Measurements from ENCODE around the gene ADCY6.

ADCY6 gene

DNA sequence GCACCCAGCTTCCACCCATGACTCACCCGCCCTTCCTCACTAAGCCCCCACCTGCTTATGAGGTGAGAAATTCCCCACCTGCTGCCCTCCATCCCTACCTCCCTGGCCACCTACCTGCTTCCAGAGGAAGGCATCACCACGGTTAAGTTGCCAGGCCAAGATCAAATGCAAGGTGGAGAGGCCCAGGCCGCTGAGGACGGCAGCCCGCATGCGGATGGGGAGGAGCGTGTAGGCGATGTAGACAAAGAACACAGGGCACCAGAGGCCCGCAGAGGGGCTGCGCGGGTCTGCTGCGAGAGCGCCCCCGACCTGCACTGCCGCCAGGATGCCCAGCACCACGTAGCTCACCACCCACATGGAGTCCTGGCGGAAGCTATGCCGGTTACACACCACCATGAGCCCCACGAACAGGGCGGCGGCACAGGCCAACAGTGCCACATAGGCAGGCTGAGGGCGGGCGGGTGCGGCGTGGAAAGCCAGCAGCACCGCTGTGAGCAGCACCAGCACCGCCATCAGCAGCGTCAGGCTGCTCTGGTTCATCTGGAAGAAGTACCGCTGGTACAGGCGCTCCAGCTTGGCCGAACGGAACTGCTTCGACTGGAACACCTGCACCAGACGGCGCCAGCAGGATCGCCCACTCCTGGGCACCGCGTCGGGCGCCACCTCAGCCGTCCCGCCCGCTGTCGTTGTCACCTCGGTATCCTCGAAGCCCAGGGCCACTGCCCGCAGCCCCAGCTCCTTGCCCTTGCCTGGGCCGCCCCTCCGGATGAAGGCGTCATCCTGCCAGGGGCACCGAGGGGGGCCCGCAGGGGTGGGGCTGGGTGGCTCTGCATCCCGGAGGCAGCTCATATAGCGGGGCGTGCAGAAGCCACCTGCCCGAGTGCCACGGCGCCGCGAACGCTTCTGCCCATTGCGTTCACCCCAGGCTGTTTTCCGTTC is 6.2 kb downstream of the ADCY6 start:
- no peak overlapping the region for H3K4me3 ChIP-seq (ENCODE audit: low read length)
- TF ChIP-seq, protein P1, sequence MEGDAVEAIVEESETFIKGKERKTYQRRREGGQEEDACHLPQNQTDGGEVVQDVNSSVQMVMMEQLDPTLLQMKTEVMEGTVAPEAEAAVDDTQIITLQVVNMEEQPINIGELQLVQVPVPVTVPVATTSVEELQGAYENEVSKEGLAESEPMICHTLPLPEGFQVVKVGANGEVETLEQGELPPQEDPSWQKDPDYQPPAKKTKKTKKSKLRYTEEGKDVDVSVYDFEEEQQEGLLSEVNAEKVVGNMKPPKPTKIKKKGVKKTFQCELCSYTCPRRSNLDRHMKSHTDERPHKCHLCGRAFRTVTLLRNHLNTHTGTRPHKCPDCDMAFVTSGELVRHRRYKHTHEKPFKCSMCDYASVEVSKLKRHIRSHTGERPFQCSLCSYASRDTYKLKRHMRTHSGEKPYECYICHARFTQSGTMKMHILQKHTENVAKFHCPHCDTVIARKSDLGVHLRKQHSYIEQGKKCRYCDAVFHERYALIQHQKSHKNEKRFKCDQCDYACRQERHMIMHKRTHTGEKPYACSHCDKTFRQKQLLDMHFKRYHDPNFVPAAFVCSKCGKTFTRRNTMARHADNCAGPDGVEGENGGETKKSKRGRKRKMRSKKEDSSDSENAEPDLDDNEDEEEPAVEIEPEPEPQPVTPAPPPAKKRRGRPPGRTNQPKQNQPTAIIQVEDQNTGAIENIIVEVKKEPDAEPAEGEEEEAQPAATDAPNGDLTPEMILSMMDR (conservative IDR thresholded peaks at IDR 0.05; ENCODE audit: low read length) = no peak

DNA sequence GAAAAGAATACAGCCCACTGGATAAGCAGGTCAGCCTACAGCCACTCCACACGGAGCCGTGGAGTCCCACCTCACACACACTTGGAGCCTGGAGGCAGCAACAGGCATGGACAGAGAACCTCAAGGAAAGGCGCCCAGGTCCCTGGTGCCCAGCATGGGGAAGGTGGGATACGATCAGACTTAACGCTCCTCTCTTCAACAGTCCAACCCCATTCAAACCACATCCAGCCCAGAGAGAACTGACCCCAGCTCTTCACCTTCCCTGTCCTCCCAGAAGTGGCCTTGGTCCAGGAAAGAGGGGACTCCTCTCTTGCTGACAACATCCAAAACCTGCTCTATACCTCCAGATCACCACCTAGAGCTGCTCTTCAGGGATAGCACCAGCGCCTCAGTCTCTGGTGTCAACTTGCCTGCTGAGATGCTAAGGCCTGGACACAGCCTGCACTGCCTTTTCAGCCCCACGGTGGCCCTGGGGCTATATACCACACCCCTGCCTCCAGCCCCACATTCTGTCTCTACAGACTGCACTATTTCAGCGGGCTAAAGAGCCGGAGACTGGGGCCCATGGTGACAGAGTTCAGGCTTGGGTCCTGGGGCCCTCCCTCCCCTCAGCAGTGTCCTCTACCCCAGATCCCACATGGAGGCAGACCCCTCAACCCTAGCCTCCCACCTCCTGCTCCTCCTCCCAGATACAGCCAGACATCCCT is 7.0 kb downstream of the ADCY6 start:
- TF ChIP-seq, protein P1 (conservative IDR thresholded peaks at IDR 0.05; ENCODE audit: low read length) = no peak
- DNase-seq (ENCODE audit: low read depth) = no peak
- H3K4me3 ChIP-seq (ENCODE audit: low read length) = no peak overlapping the region

More for the DNA sequence above, 6.2 kb downstream of the ADCY6 start:
- no peak for DNase-seq (ENCODE audit: low read depth)

DNA sequence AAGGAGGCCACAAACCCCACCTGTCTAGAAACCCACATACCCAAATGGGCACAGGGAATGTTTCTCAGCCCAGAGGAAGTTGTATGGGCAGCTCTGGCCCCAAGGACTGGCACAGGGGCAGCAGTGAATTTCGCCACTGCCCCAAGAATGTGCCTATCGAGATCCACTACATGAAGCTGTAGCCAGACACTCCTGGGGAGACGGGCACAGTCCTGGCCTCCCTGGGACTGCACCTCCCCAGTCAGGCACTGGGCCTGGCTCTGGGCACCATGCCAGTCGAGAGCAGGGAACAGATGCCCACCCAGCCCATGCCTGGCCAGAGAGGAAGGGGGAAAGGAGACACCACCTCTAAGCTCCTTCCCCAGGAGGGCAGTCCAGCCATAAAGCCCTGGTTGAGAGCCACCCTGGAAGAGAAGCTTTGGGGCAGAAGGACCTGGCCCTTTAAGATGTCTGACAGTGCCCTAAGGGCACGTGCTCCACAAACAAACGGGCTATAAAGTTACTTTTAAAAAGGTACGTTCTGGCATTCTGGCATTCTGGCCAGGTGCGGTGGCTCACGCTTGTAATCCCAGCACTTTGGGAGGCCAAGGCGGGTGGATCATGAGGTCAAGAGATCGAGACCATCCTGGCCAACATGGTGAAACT is 8.4 kb downstream of the ADCY6 start:
- TF ChIP-seq, protein P1 (conservative IDR thresholded peaks at IDR 0.05; ENCODE audit: low read length) = no peak
- DNase-seq (ENCODE audit: low read depth) = no peak
- no peak overlapping the region for H3K4me3 ChIP-seq (ENCODE audit: low read length)

DNA sequence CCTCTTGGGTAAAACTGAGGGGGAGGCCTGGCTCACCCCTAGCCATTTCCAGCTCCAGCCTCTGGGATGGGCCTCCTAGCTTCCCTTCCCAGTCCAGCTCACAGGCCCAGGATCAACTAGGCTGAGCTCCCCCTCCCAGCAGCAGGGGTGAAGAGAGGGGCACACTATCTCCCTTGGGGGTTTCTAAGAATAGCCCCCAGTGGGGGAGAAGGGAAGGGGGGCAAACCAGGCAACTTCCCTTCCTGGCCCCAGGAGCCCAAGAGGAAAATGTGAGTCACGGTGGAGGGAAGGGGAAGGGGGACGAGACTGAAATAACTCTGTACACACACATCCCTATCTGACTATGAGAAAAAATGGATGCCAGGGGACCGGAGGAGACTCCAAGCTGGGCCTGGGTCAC is 9.0 kb downstream of the ADCY6 start:
- DNase-seq (ENCODE audit: low read depth) = peak; percentile 44

DNA sequence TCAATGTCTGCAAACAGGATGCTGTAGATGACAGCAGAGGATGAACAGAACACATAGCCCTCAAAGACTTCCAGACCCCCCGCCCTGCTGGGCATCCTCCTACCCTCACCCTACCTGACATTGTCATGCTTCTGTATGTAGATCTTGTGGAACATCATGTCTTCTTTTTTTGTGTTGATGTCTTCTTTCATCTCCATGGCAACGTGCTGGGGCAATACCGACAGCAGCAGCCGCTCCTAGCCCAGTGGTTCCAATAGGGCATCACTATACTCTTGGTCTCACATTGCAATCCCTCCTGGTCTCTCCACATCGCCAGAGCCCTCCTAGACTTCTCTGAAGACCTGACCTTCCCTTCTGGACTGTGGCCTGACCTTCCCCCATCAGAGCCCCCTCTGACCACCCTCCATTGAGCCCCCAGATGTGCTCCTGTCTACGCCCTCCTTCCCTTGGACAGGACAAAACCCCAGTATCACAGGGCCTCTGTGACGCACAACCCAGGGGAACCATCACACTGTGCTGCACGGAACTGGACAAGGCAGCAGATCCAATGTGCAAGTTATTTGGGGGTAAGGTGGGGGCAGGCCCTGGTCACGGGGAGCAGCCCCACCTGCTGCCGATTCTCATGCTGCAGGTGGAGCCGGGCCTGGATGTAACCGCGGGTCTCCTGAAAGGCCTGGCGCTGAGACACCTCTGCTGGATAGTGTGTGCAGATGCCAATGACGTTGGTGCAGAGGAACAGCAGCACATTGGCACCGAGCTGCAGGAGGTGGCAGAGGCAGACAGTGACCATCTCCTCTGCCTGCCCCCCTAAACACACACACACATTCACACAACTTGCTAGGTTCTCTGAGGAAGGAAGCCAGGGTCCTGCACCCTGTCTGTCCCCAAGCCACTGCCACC is 11.1 kb downstream of the ADCY6 start:
- no peak for DNase-seq (ENCODE audit: low read depth)
- TF ChIP-seq, protein P1 (conservative IDR thresholded peaks at IDR 0.05; ENCODE audit: low read length) = no peak
- H3K4me3 ChIP-seq (ENCODE audit: low read length) = no peak overlapping the region

More for the DNA sequence above, 9.0 kb downstream of the ADCY6 start:
- H3K4me3 ChIP-seq (ENCODE audit: low read length) = no peak overlapping the region
- TF ChIP-seq, protein P1 (conservative IDR thresholded peaks at IDR 0.05; ENCODE audit: low read length) = no peak

DNA sequence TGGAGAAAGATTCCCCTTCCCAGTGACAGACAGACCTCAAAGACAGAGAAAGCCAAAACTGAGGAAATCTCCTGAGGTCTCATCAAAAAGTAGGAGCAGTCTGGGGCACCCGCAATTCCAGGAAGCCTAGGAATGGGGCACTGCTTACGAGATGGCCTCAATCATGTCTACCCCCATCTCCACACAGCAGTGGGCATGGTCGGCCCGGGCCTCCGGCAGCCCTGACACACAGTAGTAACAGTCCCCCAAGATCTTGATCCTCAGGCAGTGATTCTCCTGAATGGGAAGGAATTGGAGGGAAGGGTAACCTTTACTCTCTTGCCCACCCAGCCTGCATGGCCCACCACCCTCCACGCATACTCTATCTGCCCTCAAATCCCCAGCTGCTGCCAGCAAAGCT is 11.9 kb downstream of the ADCY6 start:
- TF ChIP-seq, protein P1 (conservative IDR thresholded peaks at IDR 0.05; ENCODE audit: low read length) = no peak
- no peak for DNase-seq (ENCODE audit: low read depth)
- no peak overlapping the region for H3K4me3 ChIP-seq (ENCODE audit: low read length)
